ENCODE data around the gene MRPS6. TPM values are rescaled to one million over a fixed set of nuclear protein-coding genes. Genes with fewer than 3 reads are reported as not detected.

MRPS6 gene
- total RNA-seq, 4 donors from 2014 or later = 39.3 to 56.7 (median 45.8) TPM

- Histone ChIP-seq H3K27me3 (no peaks in the 10 kb centered on the region), H3K27ac (no peak overlapping the region), H3K4me1 (peaks cover 56% of the 10 kb centered on the region), H3K9me3 (no peaks in the 10 kb centered on the region), H3K4me3 (peak overlapping the region; percentile 73), H3K36me3 (no peaks in the 10 kb centered on the region)
- 47% methylated on average over 2 of the region's 2 CpGs for WGBS
- no peak for TF ChIP-seq CTCF (IDR thresholded peaks at IDR 0.05)
- no peak for DNase-seq (ENCODE audit: low spot score in 2 of 2)
These were observed 1.7 kb downstream of the MRPS6 start for GRCh38 chr21:34075091-34075425.

GRCh38 chr21:34075760-34076660 lies 2.6 kb downstream of the MRPS6 start:
- Histone ChIP-seq H3K27ac (no peak overlapping the region), H3K9me3 (no peaks in the 10 kb centered on the region), H3K27me3 (no peaks in the 10 kb centered on the region), H3K4me3 (peak overlapping the region; percentile 73), H3K36me3 (no peaks in the 10 kb centered on the region), H3K4me1 (peaks cover 56% of the 10 kb centered on the region)
- WGBS = 59% methylated on average over 9 of the region's 9 CpGs
- no peak for DNase-seq (ENCODE audit: low spot score in 2 of 2)
- TF ChIP-seq POLR2A (IDR thresholded peaks at IDR 0.05) = no peak
- TF ChIP-seq CTCF (IDR thresholded peaks at IDR 0.05) = no peak
- TF ChIP-seq EP300 (IDR thresholded peaks at IDR 0.05) = no peak
- no peak for TF ChIP-seq POLR2AphosphoS5 (IDR thresholded peaks at IDR 0.05)

- no peak for DNase-seq (ENCODE audit: low spot score in 2 of 2)
- Histone ChIP-seq H3K27me3 (no peaks in the 10 kb centered on the region), H3K27ac (no peak overlapping the region), H3K4me3 (no peak overlapping the region), H3K36me3 (no peaks in the 10 kb centered on the region), H3K9me3 (no peaks in the 10 kb centered on the region), H3K4me1 (peaks cover 62% of the 10 kb centered on the region)
- TF ChIP-seq POLR2A (IDR thresholded peaks at IDR 0.05) (no peak), CTCF (IDR thresholded peaks at IDR 0.05) (no peak), EP300 (IDR thresholded peaks at IDR 0.05) (no peak), POLR2AphosphoS5 (IDR thresholded peaks at IDR 0.05) (no peak)
- WGBS = 100% methylated on average over 1 of the region's 1 CpG
These were observed 3.5 kb downstream of the MRPS6 start for GRCh38 chr21:34076835-34077234.

GRCh38 chr21:34077888-34078287 lies 4.5 kb downstream of the MRPS6 start:
- no peaks in the 10 kb centered on the region for H3K36me3 ChIP-seq
- H3K27me3 ChIP-seq = no peaks in the 10 kb centered on the region
- H3K9me3 ChIP-seq = no peaks in the 10 kb centered on the region
- TF ChIP-seq CTCF (IDR thresholded peaks at IDR 0.05) = no peak
- no peak for TF ChIP-seq EP300 (IDR thresholded peaks at IDR 0.05)
- no peak for TF ChIP-seq POLR2AphosphoS5 (IDR thresholded peaks at IDR 0.05)
- no peak for TF ChIP-seq POLR2A (IDR thresholded peaks at IDR 0.05)
- WGBS = 77% methylated on average over 1 of the region's 1 CpG
- H3K4me1 ChIP-seq = peaks cover 60% of the 10 kb centered on the region
- DNase-seq (ENCODE audit: low spot score in 2 of 2) = no peak
- H3K4me3 ChIP-seq = no peak overlapping the region
- H3K27ac ChIP-seq = no peak overlapping the region

GRCh38 chr21:34078915-34079314 lies 5.5 kb downstream of the MRPS6 start:
- 63% methylated on average over 2 of the region's 2 CpGs for WGBS
- Histone ChIP-seq H3K4me3 (no peak overlapping the region), H3K36me3 (no peaks in the 10 kb centered on the region), H3K9me3 (no peaks in the 10 kb centered on the region), H3K27ac (no peak overlapping the region), H3K27me3 (no peaks in the 10 kb centered on the region), H3K4me1 (peaks cover 59% of the 10 kb centered on the region)
- TF ChIP-seq EP300 (IDR thresholded peaks at IDR 0.05) (no peak), POLR2A (IDR thresholded peaks at IDR 0.05) (no peak), POLR2AphosphoS5 (IDR thresholded peaks at IDR 0.05) (no peak), CTCF (IDR thresholded peaks at IDR 0.05) (no peak)
- DNase-seq (ENCODE audit: low spot score in 2 of 2) = no peak

All from suprapubic skin (tissue), 4 donors.